BJ (cell line): Measurements from ENCODE around the gene SMIM38. TPM values are rescaled to one million over a fixed set of nuclear protein-coding genes. Genes with fewer than 3 reads are reported as not detected.

Experiments used
- CTCF ChIA-PET: fragments of 350-600 bp; formaldehyde crosslinking; extraction: SDS; loops from one replicate; lab custom pipeline; 2021; ENCODE audit warnings: antibody characterized with exemption, inconsistent platforms; lab: Yijun Ruan, JAX
- POLR2A ChIA-PET: fragments of 300-600 bp; sonication (Branson Sonifier 250); formaldehyde crosslinking; extraction: SDS; loops from one replicate; lab custom pipeline; 2021; ENCODE audit warnings: antibody characterized with exemption; lab: Charles Lee
- DNase-seq: peaks from one replicate; pipeline ENCODE4 v3.0.0-alpha.2; 2011; ENCODE audit warnings: low read depth
- H3K27me3 ChIP-seq: 2 replicates; pipeline ENCODE4 v1.6.0; 2011; ENCODE audit warnings: low read length; ENCODE audit not compliant: control insufficient read depth, insufficient read depth
- H3K36me3 ChIP-seq: 2 replicates; pipeline ENCODE4 v1.5.1; 2011; ENCODE audit warnings: low read length; ENCODE audit not compliant: control insufficient read depth, insufficient read depth
- H3K4me3 ChIP-seq: 2 replicates; pipeline ENCODE4 v1.5.1; 2011; ENCODE audit warnings: low read depth, mild to moderate bottlenecking, control low read depth, low read length
- polyA plus RNA-seq: library from polyadenylated mRNA; depleted of rRNA; stranded (reverse); fragments of >200 nt; gene quantifications from 2 replicates; pipeline ENCODE4 v1.2.3, GENCODE V29; 2011
- TF ChIP-seq, protein P1 (sequence below): IDR thresholded peaks from 2 replicates; pipeline ENCODE4 v1.5.1; 2011; ENCODE audit warnings: low read depth, mild to moderate bottlenecking, control low read depth, inconsistent platforms, low read length, moderate library complexity; ENCODE audit not compliant: insufficient read depth

Gene SMIM38
- polyA plus RNA-seq, 1 experiment: 0.09 TPM

- TF ChIP-seq, protein P1, sequence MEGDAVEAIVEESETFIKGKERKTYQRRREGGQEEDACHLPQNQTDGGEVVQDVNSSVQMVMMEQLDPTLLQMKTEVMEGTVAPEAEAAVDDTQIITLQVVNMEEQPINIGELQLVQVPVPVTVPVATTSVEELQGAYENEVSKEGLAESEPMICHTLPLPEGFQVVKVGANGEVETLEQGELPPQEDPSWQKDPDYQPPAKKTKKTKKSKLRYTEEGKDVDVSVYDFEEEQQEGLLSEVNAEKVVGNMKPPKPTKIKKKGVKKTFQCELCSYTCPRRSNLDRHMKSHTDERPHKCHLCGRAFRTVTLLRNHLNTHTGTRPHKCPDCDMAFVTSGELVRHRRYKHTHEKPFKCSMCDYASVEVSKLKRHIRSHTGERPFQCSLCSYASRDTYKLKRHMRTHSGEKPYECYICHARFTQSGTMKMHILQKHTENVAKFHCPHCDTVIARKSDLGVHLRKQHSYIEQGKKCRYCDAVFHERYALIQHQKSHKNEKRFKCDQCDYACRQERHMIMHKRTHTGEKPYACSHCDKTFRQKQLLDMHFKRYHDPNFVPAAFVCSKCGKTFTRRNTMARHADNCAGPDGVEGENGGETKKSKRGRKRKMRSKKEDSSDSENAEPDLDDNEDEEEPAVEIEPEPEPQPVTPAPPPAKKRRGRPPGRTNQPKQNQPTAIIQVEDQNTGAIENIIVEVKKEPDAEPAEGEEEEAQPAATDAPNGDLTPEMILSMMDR: no peak
- Histone ChIP-seq H3K4me3 (no peak overlapping the region), H3K27me3 (peaks cover 2% of the 10 kb centered on the region), H3K36me3 (no peaks in the 10 kb centered on the region)
- no peak for DNase-seq
- POLR2A ChIA-PET: no interaction called here
- CTCF ChIA-PET: interaction anchor here (0.7 kb wide), 1 partner anchor 8 kb away, joined by 3 read pairs; no protein-coding TSS in a partner anchor
These were observed 35.2 kb downstream of the SMIM38 start for GRCh38 chr11:69190796-69191536.

- TF ChIP-seq, protein P1: no peak
- Histone ChIP-seq H3K4me3 (no peak overlapping the region), H3K36me3 (no peaks in the 10 kb centered on the region), H3K27me3 (peaks cover 4% of the 10 kb centered on the region)
- ChIA-PET CTCF (no interaction called here), POLR2A (no interaction called here)
- no peak for DNase-seq
These were observed 36.6 kb downstream of the SMIM38 start for GRCh38 chr11:69192301-69192721.

DNA sequence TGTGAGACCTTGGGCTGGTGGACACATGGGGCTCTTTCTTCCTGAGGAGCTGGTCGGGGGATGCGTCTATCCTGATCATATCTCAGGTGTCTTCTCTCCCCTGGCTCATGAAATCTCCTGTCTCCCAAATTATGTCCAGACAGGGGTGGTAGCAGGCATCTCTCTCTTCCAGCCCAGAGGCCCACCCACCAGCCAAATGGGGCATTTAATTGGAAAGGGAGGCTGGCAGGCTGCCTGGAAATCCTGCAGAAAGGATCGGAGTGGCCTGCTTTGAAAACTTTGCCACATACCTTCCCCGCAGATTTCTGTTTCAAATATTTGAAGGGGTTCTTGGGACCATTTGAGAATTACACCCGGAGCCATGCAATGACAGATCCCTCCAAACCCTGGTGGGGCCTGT, 37.4 kb downstream of the SMIM38 start:
- no peak for DNase-seq
- TF ChIP-seq, protein P1: no peak
- ChIA-PET CTCF (no interaction called here), POLR2A (no interaction called here)
- peaks cover 4% of the 10 kb centered on the region for H3K27me3 ChIP-seq
- no peak overlapping the region for H3K4me3 ChIP-seq
- no peaks in the 10 kb centered on the region for H3K36me3 ChIP-seq

GRCh38 chr11:69193629-69194028, 37.9 kb downstream of the SMIM38 start:
- Histone ChIP-seq H3K36me3 (no peaks in the 10 kb centered on the region), H3K27me3 (peaks cover 4% of the 10 kb centered on the region), H3K4me3 (no peak overlapping the region)
- CTCF ChIA-PET: no interaction called here
- POLR2A ChIA-PET: no interaction called here
- no peak for DNase-seq
- TF ChIP-seq, protein P1: no peak

GRCh38 chr11:69194396-69194795, 38.7 kb downstream of the SMIM38 start:
- CTCF ChIA-PET: no interaction called here

More at GRCh38 chr11:69194396-69194795, 38.7 kb downstream of the SMIM38 start:
- Histone ChIP-seq H3K36me3 (no peaks in the 10 kb centered on the region), H3K4me3 (no peak overlapping the region), H3K27me3 (peaks cover 7% of the 10 kb centered on the region)
- DNase-seq: no peak
- TF ChIP-seq, protein P1: no peak
- POLR2A ChIA-PET: no interaction called here
